Measurements from ENCODE around the gene SLC6A19. TPM values are rescaled to one million over a fixed set of nuclear protein-coding genes. Genes with fewer than 3 reads are reported as not detected.

SLC6A19 gene
- total and polyA plus RNA-seq, 2 donors (not counting 1 experiment from before 2014, with no cell fraction given): not detected

DNA sequence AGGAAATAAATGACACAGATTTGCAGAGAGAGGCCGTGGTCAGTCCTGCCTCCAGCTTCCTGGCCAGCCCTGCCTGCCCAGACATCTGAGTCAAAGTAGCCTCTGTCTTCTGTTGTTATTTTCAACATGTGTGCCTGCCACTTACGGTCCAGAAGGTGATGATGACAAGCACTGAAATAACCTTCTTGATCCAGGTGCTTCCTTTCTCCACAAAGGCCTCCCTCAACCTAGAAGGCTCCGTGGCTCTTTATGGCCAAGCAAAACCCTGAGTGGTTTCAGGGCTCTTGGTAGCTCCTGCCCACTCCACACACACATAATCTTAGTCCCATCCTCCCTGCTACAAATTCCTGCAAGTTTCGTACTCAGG lies 34.1 kb upstream of the SLC6A19 start:
- no peaks in the 10 kb centered on the region for H3K36me3 ChIP-seq (replicated peaks in 1 of 2; ENCODE audit: control extremely low read depth in 1 of 2, control insufficient read depth in 1 of 2, extremely low read depth in 1 of 2, insufficient read depth in 2 of 2, low read length in 1 of 2)
- Mint-ChIP-seq H3K27ac (no peak overlapping the region), H3K4me1 (peaks cover 18% of the 10 kb centered on the region), H3K27me3 (peaks cover 10% of the 10 kb centered on the region), H3K9me3 (ENCODE audit: insufficient read depth) (no peaks in the 10 kb centered on the region), H3K4me3 (peak overlapping the region; percentile 84)
- H4K20me1 ChIP-seq (ENCODE audit: control insufficient read depth, insufficient read depth, low read length, poor library complexity, severe bottlenecking): no peaks in the 10 kb centered on the region
- H3K27me3 ChIP-seq (replicated peaks in 1 of 4; ENCODE audit: control extremely low read depth in 1 of 4, control insufficient read depth in 3 of 4, insufficient read depth in 4 of 4, low read length in 3 of 4): peaks cover 0 to 3% (median 0%) of the 10 kb centered on the region in 4 experiments
- no peak for TF ChIP-seq EZH2 (IDR thresholded peaks at IDR 0.05; ENCODE audit: borderline replicate concordance, insufficient read depth, low read depth, low read length, poor library complexity, severe bottlenecking)
- TF ChIP-seq, protein P1, sequence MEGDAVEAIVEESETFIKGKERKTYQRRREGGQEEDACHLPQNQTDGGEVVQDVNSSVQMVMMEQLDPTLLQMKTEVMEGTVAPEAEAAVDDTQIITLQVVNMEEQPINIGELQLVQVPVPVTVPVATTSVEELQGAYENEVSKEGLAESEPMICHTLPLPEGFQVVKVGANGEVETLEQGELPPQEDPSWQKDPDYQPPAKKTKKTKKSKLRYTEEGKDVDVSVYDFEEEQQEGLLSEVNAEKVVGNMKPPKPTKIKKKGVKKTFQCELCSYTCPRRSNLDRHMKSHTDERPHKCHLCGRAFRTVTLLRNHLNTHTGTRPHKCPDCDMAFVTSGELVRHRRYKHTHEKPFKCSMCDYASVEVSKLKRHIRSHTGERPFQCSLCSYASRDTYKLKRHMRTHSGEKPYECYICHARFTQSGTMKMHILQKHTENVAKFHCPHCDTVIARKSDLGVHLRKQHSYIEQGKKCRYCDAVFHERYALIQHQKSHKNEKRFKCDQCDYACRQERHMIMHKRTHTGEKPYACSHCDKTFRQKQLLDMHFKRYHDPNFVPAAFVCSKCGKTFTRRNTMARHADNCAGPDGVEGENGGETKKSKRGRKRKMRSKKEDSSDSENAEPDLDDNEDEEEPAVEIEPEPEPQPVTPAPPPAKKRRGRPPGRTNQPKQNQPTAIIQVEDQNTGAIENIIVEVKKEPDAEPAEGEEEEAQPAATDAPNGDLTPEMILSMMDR (IDR thresholded peaks at IDR 0.05): no peak
- POLR2A ChIA-PET: interaction anchor here (2.1 kb wide), 1 partner anchor 17 kb away, joined by 4 read pairs; no protein-coding TSS in a partner anchor
- WGBS (ENCODE audit: insufficient coverage): 14% methylated on average over 3 of the region's 4 CpGs
- H3K27ac ChIP-seq (ENCODE audit: low read length in 2 of 2): no peak overlapping the region
- H3K79me2 ChIP-seq (ENCODE audit: control insufficient read depth, insufficient read depth, low read length): no peaks in the 10 kb centered on the region
- no peak for ATAC-seq (ENCODE audit: low read depth)
- peaks cover 14 to 20% of the 10 kb centered on the region in 2 donors for H3K4me1 ChIP-seq (ENCODE audit: control insufficient read depth in 2 of 2, insufficient read depth in 2 of 2, low read length in 2 of 2)
- no peak for DNase-seq
- no peaks in the 10 kb centered on the region for H3K9me3 ChIP-seq (ENCODE audit: control extremely low read depth in 1 of 3, control insufficient read depth in 2 of 3, insufficient read depth in 1 of 3, low read length in 2 of 3)
- peak overlapping the region; percentile 73 for H3K4me2 ChIP-seq (replicated peaks; ENCODE audit: low read depth, low read length, poor library complexity, severe bottlenecking)
- peak overlapping the region; percentile 64 for H2AFZ ChIP-seq (ENCODE audit: insufficient read depth, low read depth, low read length, poor library complexity, severe bottlenecking)
- no peak overlapping the region for H3K4me3 ChIP-seq (ENCODE audit: control extremely low read depth in 1 of 5, extremely low read depth in 1 of 5, insufficient read depth in 1 of 5, low read depth in 2 of 5, low read length in 4 of 5)
- CTCF ChIA-PET: interaction anchor here (0.7 to 5.4 kb wide), 22 partner anchors 14 to 487 kb away, joined by 3 to 84 read pairs (median 4); no protein-coding TSS in a partner anchor
- H3K9ac ChIP-seq (ENCODE audit: low read length): no peak overlapping the region
- intact Hi-C loops (cut with micrococcal nuclease): loop anchor here (1.0 kb wide), 2 partner anchors 33 to 244 kb away; no protein-coding TSS in a partner anchor

Data from B cell (primary cell).